ENCODE data around the gene GDPGP1.

- TF ChIP-seq POLR2A (IDR thresholded peaks at IDR 0.05): no peak
- TF ChIP-seq CTCF (IDR thresholded peaks at IDR 0.05): no peak
- no peak for TF ChIP-seq EP300 (IDR thresholded peaks at IDR 0.05)
- TF ChIP-seq POLR2AphosphoS5 (IDR thresholded peaks at IDR 0.05): no peak
Observed at GRCh38 chr15:90225047-90225446, 9.0 kb upstream of the GDPGP1 start.
